Cortex of kidney (tissue), 1 donor: ENCODE measurements around the gene YY1.
"Not testable (repeated sequence)": the region's sequence is repeated elsewhere in the genome, so short reads cannot be mapped to it uniquely, and the experiment has no call there.

Experiments used
- DNase-seq: peaks from one replicate; lab custom pipeline; 2025; lab: John Stamatoyannopoulos, UW

The YY1 gene

GRCh38 chr14:100238419-100239210 lies at the start of gene YY1:
Gene YY1, plus strand, starts transcription at chr14:100239144. Its CDS starts 101 bp downstream, at chr14:100239245.
- peak; percentile 96 for DNase-seq

- DNase-seq, result no peak
Measured at GRCh38 chr14:100190126-100190525, 48.8 kb upstream of the YY1 start.

- no peak for DNase-seq
Measured at GRCh38 chr14:100191584-100192249, 47.2 kb upstream of the YY1 start.

- no peak for DNase-seq
Measured at GRCh38 chr14:100192250-100192671, 46.7 kb upstream of the YY1 start.

- DNase-seq, result peak; percentile 70
Measured at GRCh38 chr14:100192672-100193416, 46.1 kb upstream of the YY1 start.

GRCh38 chr14:100193417-100194357 lies 45.3 kb upstream of the YY1 start:
- no peak for DNase-seq

- no peak for DNase-seq
Measured at GRCh38 chr14:100199240-100199860, 39.6 kb upstream of the YY1 start.

GRCh38 chr14:100200311-100200710 lies 38.6 kb upstream of the YY1 start:
- DNase-seq, result no peak

GRCh38 chr14:100201701-100202100 lies 37.2 kb upstream of the YY1 start:
- DNase-seq, result no peak

- no peak for DNase-seq
Measured at GRCh38 chr14:100202712-100203111, 36.2 kb upstream of the YY1 start.

- no peak for DNase-seq
Measured at GRCh38 chr14:100203146-100203545, 35.8 kb upstream of the YY1 start.

- DNase-seq, result no peak
Measured at GRCh38 chr14:100203962-100204834, 34.7 kb upstream of the YY1 start.

- not testable (repeated sequence) for DNase-seq
Measured at GRCh38 chr14:100204835-100205167, 34.1 kb upstream of the YY1 start.

- DNase-seq, result not testable (repeated sequence)
Measured at GRCh38 chr14:100207588-100207987, 31.4 kb upstream of the YY1 start.

- not testable (repeated sequence) for DNase-seq
Measured at GRCh38 chr14:100208136-100208535, 30.8 kb upstream of the YY1 start.

- DNase-seq, result no peak
Measured at GRCh38 chr14:100211366-100211765, 27.6 kb upstream of the YY1 start.

- DNase-seq, result no peak
Measured at GRCh38 chr14:100211893-100212292, 27.1 kb upstream of the YY1 start.

- no peak for DNase-seq
Measured at GRCh38 chr14:100212476-100213333, 26.2 kb upstream of the YY1 start.

GRCh38 chr14:100213587-100213955 lies 25.4 kb upstream of the YY1 start:
- DNase-seq, result no peak
